ENCODE results near the gene TSC2.

DNA sequence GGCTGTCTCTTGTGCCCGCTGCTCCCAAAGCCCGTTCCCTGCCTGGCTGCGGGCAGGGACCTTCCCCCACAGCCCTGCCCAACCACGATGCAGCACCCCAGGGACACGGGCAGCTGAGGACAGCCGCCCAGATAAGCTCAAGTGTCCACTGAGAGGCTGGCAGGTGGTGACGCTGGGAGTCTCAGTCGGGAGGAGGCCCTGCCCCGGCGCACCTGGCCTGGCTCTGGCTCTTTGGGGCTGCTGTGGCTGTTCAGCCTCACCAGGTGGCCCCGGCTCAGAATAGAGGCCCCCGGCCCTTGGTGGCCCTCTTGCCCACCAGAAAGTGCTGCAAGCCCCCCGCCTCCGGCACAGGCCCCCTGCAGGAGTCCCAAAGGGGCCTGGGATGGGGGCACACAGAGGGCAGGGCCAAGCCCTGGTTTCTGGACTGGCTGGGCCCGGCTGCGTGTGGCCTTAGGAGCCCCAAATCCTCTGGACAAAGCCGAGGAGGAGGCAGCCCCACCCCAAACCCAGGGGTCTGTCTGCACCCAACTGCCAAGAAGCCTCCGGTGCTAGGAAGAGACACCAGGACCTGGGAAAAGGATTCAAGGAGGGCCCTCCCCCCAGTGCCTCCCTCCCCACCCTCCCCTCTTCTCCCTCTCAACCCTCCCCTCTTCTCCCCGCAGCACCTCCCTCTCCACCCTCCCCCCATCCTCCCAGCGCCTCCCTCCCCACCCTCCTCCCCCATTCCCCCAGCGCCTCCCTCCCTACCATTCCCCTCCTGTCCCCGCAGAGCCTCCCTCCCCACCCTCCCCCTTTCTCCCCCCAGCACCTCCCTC lies 5.4 kb upstream of the TSC2 start:
- TF ChIP-seq, protein P1, sequence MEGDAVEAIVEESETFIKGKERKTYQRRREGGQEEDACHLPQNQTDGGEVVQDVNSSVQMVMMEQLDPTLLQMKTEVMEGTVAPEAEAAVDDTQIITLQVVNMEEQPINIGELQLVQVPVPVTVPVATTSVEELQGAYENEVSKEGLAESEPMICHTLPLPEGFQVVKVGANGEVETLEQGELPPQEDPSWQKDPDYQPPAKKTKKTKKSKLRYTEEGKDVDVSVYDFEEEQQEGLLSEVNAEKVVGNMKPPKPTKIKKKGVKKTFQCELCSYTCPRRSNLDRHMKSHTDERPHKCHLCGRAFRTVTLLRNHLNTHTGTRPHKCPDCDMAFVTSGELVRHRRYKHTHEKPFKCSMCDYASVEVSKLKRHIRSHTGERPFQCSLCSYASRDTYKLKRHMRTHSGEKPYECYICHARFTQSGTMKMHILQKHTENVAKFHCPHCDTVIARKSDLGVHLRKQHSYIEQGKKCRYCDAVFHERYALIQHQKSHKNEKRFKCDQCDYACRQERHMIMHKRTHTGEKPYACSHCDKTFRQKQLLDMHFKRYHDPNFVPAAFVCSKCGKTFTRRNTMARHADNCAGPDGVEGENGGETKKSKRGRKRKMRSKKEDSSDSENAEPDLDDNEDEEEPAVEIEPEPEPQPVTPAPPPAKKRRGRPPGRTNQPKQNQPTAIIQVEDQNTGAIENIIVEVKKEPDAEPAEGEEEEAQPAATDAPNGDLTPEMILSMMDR (conservative IDR thresholded peaks at IDR 0.05 in 1 of 2, IDR thresholded peaks at IDR 0.05 in 1 of 2; ENCODE audit: low read depth in 1 of 2, low read length in 2 of 2) = no peak
- TF ChIP-seq EZH2 (IDR thresholded peaks at IDR 0.05; ENCODE audit: low read length, missing control alignments) = no peak
